Hepatocyte (in vitro differentiated cells): ENCODE data around the gene GMEB2.

Experiments used
- CTCF ChIP-seq: fragments of 200-600 bp; sonication (generic); IDR thresholded peaks from 2 replicates; pipeline ENCODE4 v1.5.1; 2016; ENCODE audit warnings: antibody characterized with exemption, mild to moderate bottlenecking; ENCODE audit not compliant: poor library complexity
- EZH2 ChIP-seq: fragments of 200-600 bp; sonication (generic); IDR thresholded peaks from 2 replicates; pipeline ENCODE4 v1.6.1; 2016; ENCODE audit warnings: antibody characterized with exemption, mild to moderate bottlenecking, borderline replicate concordance
- EZH2phosphoT487 ChIP-seq: fragments of 200-600 bp; sonication (generic); IDR thresholded peaks from one replicate; pipeline ENCODE4 v1.6.1; 2018; ENCODE audit warnings: antibody characterized with exemption, mild to moderate bottlenecking, low read depth, moderate library complexity; ENCODE audit not compliant: unreplicated experiment, severe bottlenecking

GRCh38 chr20:63657937-63658748 lies 31.2 kb upstream of the GMEB2 start, which contains the start of gene RTEL1:
- no peak for TF ChIP-seq CTCF
- TF ChIP-seq EZH2phosphoT487: no peak
- TF ChIP-seq EZH2: no peak
